HEK293 (cell line): ENCODE data around the gene HSD17B2.

Source experiments
- ZNF10 ChIP-seq: fragments of 450-650 bp; formaldehyde crosslinking; IDR thresholded peaks from 2 replicates; pipeline ENCODE4 v1.5.1; 2017; ENCODE audit warnings: missing biosample characterization, missing genetic modification characterization
- ZNF112 ChIP-seq: fragments of 450-650 bp; formaldehyde crosslinking; IDR thresholded peaks from 2 replicates; pipeline ENCODE4 v1.5.0; 2017; ENCODE audit warnings: missing biosample characterization, missing genetic modification characterization
- ZNF248 ChIP-seq: fragments of 450-650 bp; formaldehyde crosslinking; IDR thresholded peaks from 2 replicates; pipeline ENCODE4 v1.5.1; 2017; ENCODE audit warnings: missing biosample characterization, missing genetic modification characterization
- ZNF324 ChIP-seq: fragments of 450-650 bp; formaldehyde crosslinking; IDR thresholded peaks from 2 replicates; pipeline ENCODE4 v1.5.1; 2016; ENCODE audit warnings: missing biosample characterization, missing genetic modification characterization
- ZNF600 ChIP-seq: fragments of 450-650 bp; formaldehyde crosslinking; IDR thresholded peaks from 2 replicates; pipeline ENCODE4 v1.5.1; 2016; ENCODE audit warnings: missing biosample characterization, missing genetic modification characterization
- ZNF660 ChIP-seq: fragments of 450-650 bp; IDR thresholded peaks from 2 replicates; pipeline ENCODE4 v1.5.1; 2018; ENCODE audit warnings: missing biosample characterization, mild to moderate bottlenecking, missing genetic modification characterization
- TF ChIP-seq, protein P1 (sequence below): fragments of 450-650 bp; formaldehyde crosslinking; IDR thresholded peaks from 2 replicates; pipeline ENCODE4 v1.5.1; 2016; ENCODE audit warnings: missing biosample characterization, missing genetic modification characterization
- TF ChIP-seq, protein P2 (sequence below): fragments of 450-650 bp; formaldehyde crosslinking; IDR thresholded peaks from 2 replicates; pipeline ENCODE4; 2016; ENCODE audit warnings: missing biosample characterization, missing genetic modification characterization
- TF ChIP-seq, protein P3 (sequence below): IDR thresholded peaks from 2 replicates; pipeline ENCODE4 v1.6.1; 2011; ENCODE audit warnings: mild to moderate bottlenecking, low read depth, low read length, borderline replicate concordance
- TF ChIP-seq, protein P4 (sequence below): fragments of 450-650 bp; formaldehyde crosslinking; IDR thresholded peaks from 2 replicates; pipeline ENCODE4 v1.5.1; 2017; ENCODE audit warnings: missing biosample characterization, missing genetic modification characterization

DNA sequence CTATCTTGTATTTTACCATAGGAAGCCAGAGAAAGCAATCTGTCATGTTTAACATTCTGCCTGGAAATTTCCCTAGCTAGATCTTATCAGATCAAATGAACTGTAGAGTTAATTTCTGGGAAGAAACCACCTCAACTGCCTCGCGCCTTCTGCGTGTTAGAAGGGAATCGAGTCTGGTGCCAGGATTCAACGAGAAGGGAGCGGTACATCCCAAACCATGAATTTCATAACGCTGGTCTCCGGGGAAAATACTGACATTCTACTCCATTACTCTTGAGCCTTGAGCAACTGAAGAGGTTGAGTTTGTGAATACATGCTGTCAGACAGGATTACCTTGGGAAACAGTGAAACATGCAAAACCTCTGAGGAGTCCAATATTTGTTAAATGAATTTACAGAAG is 99.8 kb downstream of the HSD17B2 start:
- TF ChIP-seq, protein P1, sequence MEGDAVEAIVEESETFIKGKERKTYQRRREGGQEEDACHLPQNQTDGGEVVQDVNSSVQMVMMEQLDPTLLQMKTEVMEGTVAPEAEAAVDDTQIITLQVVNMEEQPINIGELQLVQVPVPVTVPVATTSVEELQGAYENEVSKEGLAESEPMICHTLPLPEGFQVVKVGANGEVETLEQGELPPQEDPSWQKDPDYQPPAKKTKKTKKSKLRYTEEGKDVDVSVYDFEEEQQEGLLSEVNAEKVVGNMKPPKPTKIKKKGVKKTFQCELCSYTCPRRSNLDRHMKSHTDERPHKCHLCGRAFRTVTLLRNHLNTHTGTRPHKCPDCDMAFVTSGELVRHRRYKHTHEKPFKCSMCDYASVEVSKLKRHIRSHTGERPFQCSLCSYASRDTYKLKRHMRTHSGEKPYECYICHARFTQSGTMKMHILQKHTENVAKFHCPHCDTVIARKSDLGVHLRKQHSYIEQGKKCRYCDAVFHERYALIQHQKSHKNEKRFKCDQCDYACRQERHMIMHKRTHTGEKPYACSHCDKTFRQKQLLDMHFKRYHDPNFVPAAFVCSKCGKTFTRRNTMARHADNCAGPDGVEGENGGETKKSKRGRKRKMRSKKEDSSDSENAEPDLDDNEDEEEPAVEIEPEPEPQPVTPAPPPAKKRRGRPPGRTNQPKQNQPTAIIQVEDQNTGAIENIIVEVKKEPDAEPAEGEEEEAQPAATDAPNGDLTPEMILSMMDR (tag by site-specific recombination), result no peak
- no peak for TF ChIP-seq ZNF112 (tag by site-specific recombination)
- TF ChIP-seq, protein P2, sequence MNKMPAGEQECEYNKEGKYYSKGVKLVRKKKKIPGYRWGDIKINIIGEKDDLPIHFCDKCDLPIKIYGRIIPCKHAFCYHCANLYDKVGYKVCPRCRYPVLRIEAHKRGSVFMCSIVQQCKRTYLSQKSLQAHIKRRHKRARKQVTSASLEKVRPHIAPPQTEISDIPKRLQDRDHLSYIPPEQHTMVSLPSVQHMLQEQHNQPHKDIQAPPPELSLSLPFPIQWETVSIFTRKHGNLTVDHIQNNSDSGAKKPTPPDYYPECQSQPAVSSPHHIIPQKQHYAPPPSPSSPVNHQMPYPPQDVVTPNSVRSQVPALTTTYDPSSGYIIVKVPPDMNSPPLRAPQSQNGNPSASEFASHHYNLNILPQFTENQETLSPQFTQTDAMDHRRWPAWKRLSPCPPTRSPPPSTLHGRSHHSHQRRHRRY (tag by site-specific recombination), result no peak
- TF ChIP-seq ZNF248 (tag by site-specific recombination), result no peak
- TF ChIP-seq, protein P3, sequence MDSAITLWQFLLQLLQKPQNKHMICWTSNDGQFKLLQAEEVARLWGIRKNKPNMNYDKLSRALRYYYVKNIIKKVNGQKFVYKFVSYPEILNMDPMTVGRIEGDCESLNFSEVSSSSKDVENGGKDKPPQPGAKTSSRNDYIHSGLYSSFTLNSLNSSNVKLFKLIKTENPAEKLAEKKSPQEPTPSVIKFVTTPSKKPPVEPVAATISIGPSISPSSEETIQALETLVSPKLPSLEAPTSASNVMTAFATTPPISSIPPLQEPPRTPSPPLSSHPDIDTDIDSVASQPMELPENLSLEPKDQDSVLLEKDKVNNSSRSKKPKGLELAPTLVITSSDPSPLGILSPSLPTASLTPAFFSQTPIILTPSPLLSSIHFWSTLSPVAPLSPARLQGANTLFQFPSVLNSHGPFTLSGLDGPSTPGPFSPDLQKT, result no peak
- no peak for TF ChIP-seq ZNF324 (tag by site-specific recombination)
- no peak for TF ChIP-seq ZNF660 (tag by site-specific recombination)
- no peak for TF ChIP-seq ZNF10
- TF ChIP-seq, protein P4, sequence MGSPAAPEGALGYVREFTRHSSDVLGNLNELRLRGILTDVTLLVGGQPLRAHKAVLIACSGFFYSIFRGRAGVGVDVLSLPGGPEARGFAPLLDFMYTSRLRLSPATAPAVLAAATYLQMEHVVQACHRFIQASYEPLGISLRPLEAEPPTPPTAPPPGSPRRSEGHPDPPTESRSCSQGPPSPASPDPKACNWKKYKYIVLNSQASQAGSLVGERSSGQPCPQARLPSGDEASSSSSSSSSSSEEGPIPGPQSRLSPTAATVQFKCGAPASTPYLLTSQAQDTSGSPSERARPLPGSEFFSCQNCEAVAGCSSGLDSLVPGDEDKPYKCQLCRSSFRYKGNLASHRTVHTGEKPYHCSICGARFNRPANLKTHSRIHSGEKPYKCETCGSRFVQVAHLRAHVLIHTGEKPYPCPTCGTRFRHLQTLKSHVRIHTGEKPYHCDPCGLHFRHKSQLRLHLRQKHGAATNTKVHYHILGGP (tag by site-specific recombination), result no peak
- TF ChIP-seq ZNF600 (tag by site-specific recombination), result no peak
